Central memory CD4-positive, alpha-beta T cell (primary cell): ENCODE results near the gene ASIC2.

Experiments used
- DNase-seq: peaks from one replicate; pipeline ENCODE4 v3.0.0; 2022

Gene ASIC2

GRCh38 chr17:33242375-33243124 is 50.5 kb downstream of the ASIC2 start:
- DNase-seq: no peak

DNA sequence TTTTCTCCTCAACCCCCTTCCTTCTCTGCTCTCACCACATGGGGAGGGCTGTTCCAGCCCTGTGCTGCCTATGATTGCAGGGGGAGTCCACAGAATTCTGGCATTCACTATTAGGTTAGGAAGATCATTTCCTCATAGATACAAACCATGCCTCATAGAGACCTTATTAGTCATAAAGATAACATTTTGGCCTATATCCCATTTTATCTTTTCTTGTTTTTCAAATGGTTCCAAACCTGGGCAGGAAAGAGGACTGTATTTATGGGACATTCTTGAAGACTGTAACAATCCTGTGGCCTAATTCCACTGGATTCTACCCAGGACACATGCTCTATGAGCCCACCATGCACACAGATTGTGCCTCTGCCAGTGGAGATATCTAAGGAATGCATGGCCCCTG is 51.7 kb downstream of the ASIC2 start:
- no peak for DNase-seq

- DNase-seq: no peak
Measured at GRCh38 chr17:33240362-33240761, 52.7 kb downstream of the ASIC2 start.

- no peak for DNase-seq
Measured at GRCh38 chr17:33239702-33240101, 53.4 kb downstream of the ASIC2 start.

- no peak for DNase-seq
Measured at GRCh38 chr17:33234930-33235685, 58.0 kb downstream of the ASIC2 start.

DNA sequence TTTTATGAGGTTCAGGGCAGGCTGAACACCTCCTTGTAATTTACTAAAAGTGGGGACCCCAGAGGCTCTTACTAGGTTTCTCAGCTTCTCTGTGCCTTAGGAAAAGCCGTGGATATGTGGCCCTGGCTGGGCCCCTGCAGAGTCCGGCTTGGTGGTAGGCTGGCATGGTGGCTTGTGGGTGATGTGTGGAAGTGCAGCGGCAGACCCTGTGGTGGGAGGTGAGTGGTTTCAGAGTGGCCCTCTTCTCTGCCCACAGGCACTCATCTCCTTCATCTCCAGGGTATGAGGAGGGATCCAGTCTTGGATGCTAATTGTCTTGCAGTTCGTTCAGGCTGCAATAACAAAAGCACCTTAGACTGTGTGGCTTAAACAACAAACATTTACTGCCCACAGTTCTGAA is 58.9 kb downstream of the ASIC2 start:
- DNase-seq: no peak

DNA sequence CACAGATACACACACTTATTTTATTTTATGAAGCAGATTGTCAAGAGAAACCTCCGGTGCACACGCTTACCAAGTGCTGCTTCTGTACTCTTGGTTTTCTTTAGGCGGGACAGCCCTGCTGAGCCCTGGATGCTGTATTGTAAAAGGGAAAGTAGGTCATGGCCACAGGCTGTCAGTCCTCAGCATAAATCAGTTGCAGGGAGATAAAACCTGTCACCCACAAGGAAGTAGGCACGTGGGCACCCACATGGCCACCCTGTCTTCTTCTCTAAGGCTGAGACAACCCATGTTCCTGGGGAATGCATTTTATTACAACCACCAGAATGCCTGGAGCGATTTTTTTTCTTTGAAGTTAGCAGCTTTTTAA is 59.3 kb downstream of the ASIC2 start:
- DNase-seq: peak; percentile 42

GRCh38 chr17:33229499-33229898 is 63.6 kb downstream of the ASIC2 start:
- DNase-seq: no peak

- DNase-seq: no peak
Measured at GRCh38 chr17:33229028-33229427, 64.1 kb downstream of the ASIC2 start.

- DNase-seq: no peak
Measured at GRCh38 chr17:33228548-33228947, 64.5 kb downstream of the ASIC2 start.

DNA sequence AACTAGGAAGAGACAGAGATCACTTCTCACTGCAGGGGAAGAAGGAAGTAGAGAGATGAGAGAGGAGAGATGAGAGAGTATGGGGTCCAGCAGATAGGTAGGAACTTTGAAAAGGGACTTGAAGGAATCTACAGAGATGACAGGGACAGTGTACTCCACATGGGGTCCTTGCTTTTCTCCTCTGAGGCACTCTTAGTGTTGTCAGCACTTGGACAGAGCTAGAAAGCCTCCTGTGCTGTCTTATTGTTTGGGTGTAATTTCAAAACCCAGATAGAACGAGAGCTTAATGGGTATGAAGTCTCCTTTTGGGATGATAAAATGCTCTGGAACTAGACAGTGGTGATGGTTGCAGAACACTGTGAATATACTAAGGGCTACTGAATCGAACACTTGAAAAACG is 65.2 kb downstream of the ASIC2 start:
- no peak for DNase-seq

- DNase-seq: no peak
Measured at GRCh38 chr17:33225994-33226393, 67.1 kb downstream of the ASIC2 start.

DNA sequence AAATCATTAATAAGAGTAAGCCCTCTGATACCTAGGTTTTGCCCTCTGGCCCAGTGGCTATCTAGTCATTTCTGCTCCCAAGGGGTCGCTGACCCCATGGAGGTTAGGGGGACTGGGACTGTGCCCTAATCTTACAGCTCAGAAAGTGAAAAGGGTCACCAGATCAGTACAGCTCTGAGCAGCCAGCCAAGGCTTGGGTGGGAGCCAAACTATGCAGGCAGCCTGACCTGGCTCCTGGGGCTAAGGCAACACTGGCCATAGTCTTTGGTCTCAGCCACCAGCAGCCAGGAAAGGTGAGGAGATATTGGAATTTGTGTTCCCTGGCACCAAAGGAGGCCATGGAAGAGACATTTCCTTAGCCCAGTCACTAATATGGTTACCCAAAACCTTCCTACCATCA is 67.6 kb downstream of the ASIC2 start:
- no peak for DNase-seq

DNA sequence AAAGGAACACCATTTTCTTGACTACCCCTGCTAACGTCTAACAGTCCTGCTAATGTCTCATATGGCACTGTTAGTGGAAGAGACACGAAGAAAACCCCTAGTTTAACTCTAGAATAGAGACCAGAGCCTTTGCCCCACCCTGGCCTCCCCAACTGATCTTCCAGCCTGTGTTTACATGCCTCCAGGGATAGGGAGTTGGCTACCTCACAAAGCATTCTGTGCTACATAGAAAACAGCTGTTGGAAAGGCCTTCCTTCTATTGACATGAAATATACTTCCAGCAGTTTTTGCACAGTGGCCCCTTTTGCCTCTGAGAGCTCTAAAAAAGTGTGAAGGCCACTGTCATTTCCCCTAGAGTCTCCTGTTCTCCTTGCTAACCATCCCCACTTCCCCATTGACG is 73.1 kb downstream of the ASIC2 start:
- DNase-seq: no peak

DNA sequence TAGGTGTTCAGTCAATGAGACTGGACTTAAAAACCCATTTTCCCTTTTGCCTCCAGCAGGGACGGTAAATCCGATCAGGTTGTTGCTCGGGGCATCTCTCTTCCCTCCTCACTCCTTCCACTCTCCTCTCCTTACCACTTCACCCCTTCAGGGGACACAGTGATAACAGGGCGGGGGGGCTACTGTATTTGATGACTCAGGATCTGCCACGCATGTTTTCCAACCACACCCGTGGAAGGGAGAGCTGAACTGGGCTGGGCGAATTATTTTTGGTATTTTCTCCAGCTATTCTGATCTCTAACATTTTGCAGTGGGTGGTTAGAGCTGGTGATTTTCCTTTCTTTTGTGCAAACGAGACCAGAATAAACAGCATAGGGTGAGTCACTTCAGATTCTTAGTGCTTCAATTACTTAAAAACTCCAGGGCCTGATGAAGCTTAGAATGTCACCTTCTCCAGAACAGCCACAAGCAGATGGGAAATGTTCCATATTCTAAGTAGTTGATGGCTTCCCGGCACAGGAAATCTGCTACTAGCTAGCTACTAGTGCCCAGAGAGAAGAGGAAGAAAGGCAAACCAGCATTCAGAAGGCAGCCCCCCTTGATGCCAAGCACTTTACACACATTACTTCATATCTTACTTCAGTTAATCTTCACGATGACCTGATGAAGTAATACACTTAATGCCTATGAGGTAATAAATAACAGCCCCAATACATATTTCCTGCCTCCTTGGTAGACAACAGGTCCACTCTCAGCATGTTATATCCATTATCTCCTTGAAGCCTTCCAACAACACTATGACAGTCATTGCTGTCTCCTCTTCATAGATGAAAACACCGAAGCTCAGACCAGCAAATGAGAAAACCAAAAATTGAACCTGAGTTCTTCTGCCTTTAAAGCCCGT is 74.1 kb downstream of the ASIC2 start:
- no peak for DNase-seq

- DNase-seq: no peak
Measured at GRCh38 chr17:33217891-33218290, 75.2 kb downstream of the ASIC2 start.

GRCh38 chr17:33214996-33215395 is 78.1 kb downstream of the ASIC2 start:
- DNase-seq: no peak

GRCh38 chr17:33210285-33210684 is 82.8 kb downstream of the ASIC2 start:
- no peak for DNase-seq

- DNase-seq: no peak
Measured at GRCh38 chr17:33209671-33210070, 83.4 kb downstream of the ASIC2 start.

DNA sequence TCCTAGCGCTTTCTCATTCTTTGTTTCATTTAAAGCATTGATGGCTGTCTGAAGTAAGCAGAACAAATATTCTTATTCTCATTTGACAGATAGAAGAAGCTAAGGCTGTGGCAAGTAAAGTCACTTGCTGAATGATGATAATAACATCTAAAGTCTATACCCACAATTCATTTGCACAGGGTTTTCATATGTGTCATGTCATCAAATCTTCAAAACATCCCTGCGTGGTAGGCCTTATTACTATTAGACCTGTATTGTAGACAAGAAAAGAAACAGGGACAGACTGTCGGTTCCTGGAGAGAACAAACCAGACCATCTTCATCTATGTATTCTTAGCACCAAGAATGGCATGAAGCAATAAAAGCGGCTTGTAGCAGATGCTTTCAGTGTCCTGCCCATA is 85.9 kb downstream of the ASIC2 start:
- DNase-seq: no peak

DNA sequence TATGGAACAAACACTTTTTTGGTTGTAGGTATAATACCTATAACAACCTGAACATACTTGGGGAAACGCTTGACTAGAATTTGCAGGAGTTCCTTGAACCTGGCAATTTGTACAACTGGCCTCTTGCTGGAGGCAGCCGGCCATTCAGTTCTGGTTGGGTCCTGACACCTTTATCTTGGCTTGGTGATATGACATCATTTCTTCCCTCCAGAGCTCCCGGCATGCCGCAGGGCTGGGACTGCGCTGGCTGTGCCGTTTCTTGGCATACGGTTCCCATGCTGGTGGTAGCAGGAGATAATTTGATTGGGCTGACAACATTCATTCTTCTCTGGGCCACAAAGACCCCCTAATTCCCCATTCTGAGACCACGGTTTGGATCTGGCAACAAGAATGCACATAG is 87.5 kb downstream of the ASIC2 start:
- no peak for DNase-seq

- DNase-seq: no peak
Measured at GRCh38 chr17:33204701-33205100, 88.4 kb downstream of the ASIC2 start.

GRCh38 chr17:33204156-33204555 is 88.9 kb downstream of the ASIC2 start:
- no peak for DNase-seq
